ENCODE data around the gene ABCA6.

ABCA6 gene

DNA sequence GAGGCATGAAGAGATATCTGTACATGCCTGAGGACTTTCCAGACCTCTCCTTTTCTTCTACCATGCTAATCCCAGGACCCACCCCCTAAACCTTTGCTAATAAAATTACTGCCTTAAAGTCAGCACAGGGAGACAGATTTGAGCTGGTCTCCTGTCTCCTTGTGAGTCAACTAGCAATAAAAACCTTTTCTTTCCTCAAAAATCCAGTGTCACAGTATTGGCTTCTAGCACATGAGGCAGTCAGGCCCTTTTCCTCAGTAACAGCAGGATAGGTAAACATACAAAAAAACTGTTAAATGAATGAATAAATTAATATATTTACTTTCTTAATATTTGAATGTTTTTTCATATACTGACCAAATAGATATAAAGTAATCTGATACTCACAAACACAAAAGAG is 45.6 kb upstream of the ABCA6 start:
- Histone ChIP-seq H3K4me1 (ENCODE audit: insufficient read depth, low read length) (no peaks in the 10 kb centered on the region), H3K79me2 (ENCODE audit: insufficient read depth, low read length) (no peaks in the 10 kb centered on the region), H3K9me3 (ENCODE audit: insufficient read depth, low read length, severe bottlenecking) (no peaks in the 10 kb centered on the region), H3K4me2 (ENCODE audit: insufficient read depth, low read length) (no peak overlapping the region), H3K9ac (ENCODE audit: low read depth, low read length) (no peak overlapping the region), H2AFZ (ENCODE audit: low read depth, low read length) (no peak overlapping the region), H3K27ac (ENCODE audit: low read length) (no peak overlapping the region), H3K27me3 (ENCODE audit: insufficient read depth, low read length, poor library complexity) (no peaks in the 10 kb centered on the region), H4K20me1 (ENCODE audit: insufficient read depth, low read length) (no peaks in the 10 kb centered on the region), H3K4me3 (ENCODE audit: low read depth in 1 of 2, low read length in 2 of 2) (no peak overlapping the region), H3K36me3 (ENCODE audit: insufficient read depth, low read length) (no peaks in the 10 kb centered on the region)
- no peak for ATAC-seq (ENCODE audit: insufficient read depth, low read depth)
- no peak for DNase-seq
- TF ChIP-seq EZH2 (IDR thresholded peaks at IDR 0.05; ENCODE audit: borderline replicate concordance, low read depth, low read length, severe bottlenecking): no peak
- TF ChIP-seq, protein P1, sequence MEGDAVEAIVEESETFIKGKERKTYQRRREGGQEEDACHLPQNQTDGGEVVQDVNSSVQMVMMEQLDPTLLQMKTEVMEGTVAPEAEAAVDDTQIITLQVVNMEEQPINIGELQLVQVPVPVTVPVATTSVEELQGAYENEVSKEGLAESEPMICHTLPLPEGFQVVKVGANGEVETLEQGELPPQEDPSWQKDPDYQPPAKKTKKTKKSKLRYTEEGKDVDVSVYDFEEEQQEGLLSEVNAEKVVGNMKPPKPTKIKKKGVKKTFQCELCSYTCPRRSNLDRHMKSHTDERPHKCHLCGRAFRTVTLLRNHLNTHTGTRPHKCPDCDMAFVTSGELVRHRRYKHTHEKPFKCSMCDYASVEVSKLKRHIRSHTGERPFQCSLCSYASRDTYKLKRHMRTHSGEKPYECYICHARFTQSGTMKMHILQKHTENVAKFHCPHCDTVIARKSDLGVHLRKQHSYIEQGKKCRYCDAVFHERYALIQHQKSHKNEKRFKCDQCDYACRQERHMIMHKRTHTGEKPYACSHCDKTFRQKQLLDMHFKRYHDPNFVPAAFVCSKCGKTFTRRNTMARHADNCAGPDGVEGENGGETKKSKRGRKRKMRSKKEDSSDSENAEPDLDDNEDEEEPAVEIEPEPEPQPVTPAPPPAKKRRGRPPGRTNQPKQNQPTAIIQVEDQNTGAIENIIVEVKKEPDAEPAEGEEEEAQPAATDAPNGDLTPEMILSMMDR (IDR thresholded peaks at IDR 0.05; ENCODE audit: borderline replicate concordance, extremely low read depth, low read length, poor library complexity, severe bottlenecking): no peak

GRCh38 chr17:69179227-69179952 is 37.7 kb upstream of the ABCA6 start:
- Histone ChIP-seq H3K36me3 (ENCODE audit: insufficient read depth, low read length) (no peaks in the 10 kb centered on the region), H3K9ac (ENCODE audit: low read depth, low read length) (no peak overlapping the region), H3K4me3 (ENCODE audit: low read depth in 1 of 2, low read length in 2 of 2) (no peak overlapping the region), H4K20me1 (ENCODE audit: insufficient read depth, low read length) (no peaks in the 10 kb centered on the region), H3K4me2 (ENCODE audit: insufficient read depth, low read length) (no peak overlapping the region), H3K27me3 (ENCODE audit: insufficient read depth, low read length, poor library complexity) (peaks cover 3% of the 10 kb centered on the region), H3K9me3 (ENCODE audit: insufficient read depth, low read length, severe bottlenecking) (no peaks in the 10 kb centered on the region), H2AFZ (ENCODE audit: low read depth, low read length) (no peak overlapping the region), H3K27ac (ENCODE audit: low read length) (no peak overlapping the region), H3K4me1 (ENCODE audit: insufficient read depth, low read length) (no peaks in the 10 kb centered on the region), H3K79me2 (ENCODE audit: insufficient read depth, low read length) (no peaks in the 10 kb centered on the region)
- DNase-seq (no peak), ATAC-seq (ENCODE audit: insufficient read depth, low read depth) (no peak)
- TF ChIP-seq, protein P1 (IDR thresholded peaks at IDR 0.05; ENCODE audit: borderline replicate concordance, extremely low read depth, low read length, poor library complexity, severe bottlenecking): no peak
- TF ChIP-seq EZH2 (IDR thresholded peaks at IDR 0.05; ENCODE audit: borderline replicate concordance, low read depth, low read length, severe bottlenecking): no peak

DNA sequence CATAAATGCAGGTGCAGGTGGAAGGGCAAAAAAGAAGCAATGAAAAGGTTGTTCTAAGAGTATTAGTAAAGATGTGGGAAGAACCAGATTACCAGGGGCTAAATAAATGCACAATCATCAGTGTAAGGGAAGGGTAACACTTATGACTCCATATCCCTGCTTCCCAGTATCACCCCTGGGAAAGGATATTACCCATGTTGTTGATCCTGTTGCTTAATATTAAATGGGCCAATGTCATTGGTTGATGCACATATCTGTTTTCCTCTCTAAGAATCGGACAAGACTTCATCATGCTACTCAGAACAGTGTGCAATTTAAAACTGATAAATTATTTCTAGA is 34.7 kb upstream of the ABCA6 start:
- Histone ChIP-seq H3K4me2 (ENCODE audit: insufficient read depth, low read length) (no peak overlapping the region), H3K27me3 (ENCODE audit: insufficient read depth, low read length, poor library complexity) (peaks cover 3% of the 10 kb centered on the region), H3K79me2 (ENCODE audit: insufficient read depth, low read length) (no peaks in the 10 kb centered on the region), H3K4me3 (ENCODE audit: low read depth in 1 of 2, low read length in 2 of 2) (no peak overlapping the region), H4K20me1 (ENCODE audit: insufficient read depth, low read length) (no peaks in the 10 kb centered on the region), H2AFZ (ENCODE audit: low read depth, low read length) (no peak overlapping the region), H3K36me3 (ENCODE audit: insufficient read depth, low read length) (no peaks in the 10 kb centered on the region), H3K9ac (ENCODE audit: low read depth, low read length) (no peak overlapping the region), H3K4me1 (ENCODE audit: insufficient read depth, low read length) (no peaks in the 10 kb centered on the region), H3K9me3 (ENCODE audit: insufficient read depth, low read length, severe bottlenecking) (no peaks in the 10 kb centered on the region), H3K27ac (ENCODE audit: low read length) (no peak overlapping the region)
- TF ChIP-seq, protein P1 (IDR thresholded peaks at IDR 0.05; ENCODE audit: borderline replicate concordance, extremely low read depth, low read length, poor library complexity, severe bottlenecking): no peak
- TF ChIP-seq EZH2 (IDR thresholded peaks at IDR 0.05; ENCODE audit: borderline replicate concordance, low read depth, low read length, severe bottlenecking): no peak
- ATAC-seq (ENCODE audit: insufficient read depth, low read depth) (no peak), DNase-seq (no peak)

All from DND-41 (cell line).